ENCODE data around the gene STMND1.

The STMND1 gene

GRCh38 chr6:17115251-17116116 is 13.6 kb downstream of the STMND1 start:
- Histone ChIP-seq H3K36me3 (ENCODE audit: insufficient read depth, insufficient read length, low read length) (no peaks in the 10 kb centered on the region), H3K9me3 (ENCODE audit: insufficient read depth, low read length) (no peaks in the 10 kb centered on the region), H3K4me3 (ENCODE audit: insufficient read length, low read depth) (no peak overlapping the region), H3K4me1 (ENCODE audit: insufficient read depth, insufficient read length) (peaks cover 3% of the 10 kb centered on the region), H3K27me3 (ENCODE audit: insufficient read depth, insufficient read length) (no peaks in the 10 kb centered on the region), H3K9ac (ENCODE audit: insufficient read length, low read depth) (no peak overlapping the region)
- TF ChIP-seq ZNF274 (IDR thresholded peaks at IDR 0.05; ENCODE audit: low read depth, low read length) (no peak), YY1 (IDR thresholded peaks at IDR 0.05; ENCODE audit: insufficient read depth, insufficient read length) (no peak), SUZ12 (IDR thresholded peaks at IDR 0.05; ENCODE audit: extremely low read depth, insufficient read depth, insufficient read length) (no peak)
- no peak for DNase-seq (ENCODE audit: low read depth, low spot score)

DNA sequence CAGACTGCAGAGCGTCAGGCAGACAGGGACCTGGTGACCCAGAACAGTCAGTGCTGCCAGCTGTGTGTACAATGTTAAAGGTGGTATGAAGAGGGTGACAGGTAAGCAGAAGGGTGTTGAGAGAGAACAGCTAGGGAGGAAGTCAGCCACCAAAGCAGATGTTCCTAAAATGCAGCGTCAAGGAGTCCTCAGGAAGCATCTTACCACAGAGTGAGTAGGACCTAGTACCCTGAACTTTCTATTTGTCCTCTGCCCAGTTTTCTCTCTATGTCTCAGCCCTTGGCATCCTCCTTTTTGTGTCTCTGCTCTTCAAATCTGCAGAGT is 14.2 kb downstream of the STMND1 start:
- H3K36me3 ChIP-seq (ENCODE audit: insufficient read depth, insufficient read length, low read length): no peaks in the 10 kb centered on the region
- DNase-seq (ENCODE audit: low read depth, low spot score): no peak
- no peaks in the 10 kb centered on the region for H3K9me3 ChIP-seq (ENCODE audit: insufficient read depth, low read length)
- H3K9ac ChIP-seq (ENCODE audit: insufficient read length, low read depth): no peak overlapping the region
- TF ChIP-seq SUZ12 (IDR thresholded peaks at IDR 0.05; ENCODE audit: extremely low read depth, insufficient read depth, insufficient read length) (no peak), YY1 (IDR thresholded peaks at IDR 0.05; ENCODE audit: insufficient read depth, insufficient read length) (no peak), ZNF274 (IDR thresholded peaks at IDR 0.05; ENCODE audit: low read depth, low read length) (no peak)
- no peak overlapping the region for H3K4me3 ChIP-seq (ENCODE audit: insufficient read length, low read depth)
- H3K4me1 ChIP-seq (ENCODE audit: insufficient read depth, insufficient read length): peaks cover 3% of the 10 kb centered on the region
- H3K27me3 ChIP-seq (ENCODE audit: insufficient read depth, insufficient read length): no peaks in the 10 kb centered on the region

DNA sequence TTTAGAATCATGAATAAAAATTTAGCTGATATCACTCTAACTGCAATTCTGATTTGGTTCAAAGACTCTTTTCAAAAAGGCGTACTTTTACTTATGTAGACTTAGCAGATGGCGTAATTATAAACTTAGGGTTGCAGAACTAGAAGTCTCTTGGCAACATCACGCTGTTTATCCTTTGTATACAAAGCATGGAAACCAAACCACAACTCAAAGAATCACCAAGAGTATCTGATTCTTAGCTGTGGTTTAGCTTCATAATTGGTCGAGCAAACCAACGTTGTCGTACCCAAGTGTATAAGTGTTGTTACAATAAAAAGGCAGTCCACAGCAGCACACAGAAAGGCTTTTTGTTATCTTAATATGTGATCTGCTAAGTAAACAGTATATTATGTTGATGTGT is 18.2 kb downstream of the STMND1 start:
- Histone ChIP-seq H3K4me3 (ENCODE audit: insufficient read length, low read depth) (no peak overlapping the region), H3K36me3 (ENCODE audit: insufficient read depth, insufficient read length, low read length) (no peaks in the 10 kb centered on the region), H3K4me1 (ENCODE audit: insufficient read depth, insufficient read length) (peaks cover 3% of the 10 kb centered on the region), H3K27me3 (ENCODE audit: insufficient read depth, insufficient read length) (no peaks in the 10 kb centered on the region), H3K9ac (ENCODE audit: insufficient read length, low read depth) (no peak overlapping the region), H3K9me3 (ENCODE audit: insufficient read depth, low read length) (no peaks in the 10 kb centered on the region)
- DNase-seq (ENCODE audit: low read depth, low spot score): no peak
- TF ChIP-seq ZNF274 (IDR thresholded peaks at IDR 0.05; ENCODE audit: low read depth, low read length) (no peak), SUZ12 (IDR thresholded peaks at IDR 0.05; ENCODE audit: extremely low read depth, insufficient read depth, insufficient read length) (no peak), YY1 (IDR thresholded peaks at IDR 0.05; ENCODE audit: insufficient read depth, insufficient read length) (no peak)

- Histone ChIP-seq H3K27me3 (ENCODE audit: insufficient read depth, insufficient read length) (no peaks in the 10 kb centered on the region), H3K9ac (ENCODE audit: insufficient read length, low read depth) (no peak overlapping the region), H3K9me3 (ENCODE audit: insufficient read depth, low read length) (no peaks in the 10 kb centered on the region; the same call in 1 of the 2 replicates), H3K4me3 (ENCODE audit: insufficient read length, low read depth) (no peak overlapping the region), H3K4me1 (ENCODE audit: insufficient read depth, insufficient read length) (no peaks in the 10 kb centered on the region), H3K36me3 (ENCODE audit: insufficient read depth, insufficient read length, low read length) (no peaks in the 10 kb centered on the region)
- TF ChIP-seq ZNF274 (IDR thresholded peaks at IDR 0.05; ENCODE audit: low read depth, low read length): no peak
- no peak for DNase-seq (ENCODE audit: low read depth, low spot score)
Measured at GRCh38 chr6:17125407-17125806, 23.6 kb downstream of the STMND1 start.

DNA sequence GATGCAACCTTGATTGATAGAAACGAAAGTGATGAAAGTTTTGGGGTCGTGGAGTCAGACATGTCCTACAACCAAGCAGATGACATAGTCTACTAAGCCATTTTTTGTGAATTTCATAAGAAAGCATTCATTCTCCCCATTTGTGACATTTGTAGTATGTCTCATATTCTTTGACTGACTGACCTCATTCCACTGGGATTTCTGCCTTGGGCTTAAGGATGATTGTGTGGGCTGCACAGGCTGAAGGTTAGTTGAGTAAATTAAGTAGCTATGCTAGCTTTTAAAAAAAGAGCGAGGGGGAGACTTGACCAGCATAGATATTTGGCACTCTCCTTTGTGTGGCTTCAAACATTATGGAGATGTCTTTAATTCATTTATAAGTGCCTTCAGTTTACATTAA is 28.9 kb downstream of the STMND1 start:
- TF ChIP-seq YY1 (IDR thresholded peaks at IDR 0.05; ENCODE audit: insufficient read depth, insufficient read length) (no peak), ZNF274 (IDR thresholded peaks at IDR 0.05; ENCODE audit: low read depth, low read length) (no peak), SUZ12 (IDR thresholded peaks at IDR 0.05; ENCODE audit: extremely low read depth, insufficient read depth, insufficient read length) (no peak)
- no peak overlapping the region for H3K9ac ChIP-seq (ENCODE audit: insufficient read length, low read depth)
- H3K27me3 ChIP-seq (ENCODE audit: insufficient read depth, insufficient read length): no peaks in the 10 kb centered on the region
- no peak for DNase-seq (ENCODE audit: low read depth, low spot score)
- H3K4me3 ChIP-seq (ENCODE audit: insufficient read length, low read depth): no peak overlapping the region
- peaks cover 4% of the 10 kb centered on the region for H3K4me1 ChIP-seq (ENCODE audit: insufficient read depth, insufficient read length)
- no peaks in the 10 kb centered on the region for H3K36me3 ChIP-seq (ENCODE audit: insufficient read depth, insufficient read length, low read length)
- H3K9me3 ChIP-seq (ENCODE audit: insufficient read depth, low read length): no peaks in the 10 kb centered on the region; the same call in 1 of the 2 replicates

GRCh38 chr6:17132967-17133366 is 31.1 kb downstream of the STMND1 start:
- H3K9me3 ChIP-seq (ENCODE audit: insufficient read depth, low read length): peaks cover 7% of the 10 kb centered on the region
- no peaks in the 10 kb centered on the region for H3K36me3 ChIP-seq (ENCODE audit: insufficient read depth, insufficient read length, low read length)
- DNase-seq (ENCODE audit: low read depth, low spot score): no peak
- no peak overlapping the region for H3K9ac ChIP-seq (ENCODE audit: insufficient read length, low read depth)
- H3K4me3 ChIP-seq (ENCODE audit: insufficient read length, low read depth): no peak overlapping the region
- no peaks in the 10 kb centered on the region for H3K27me3 ChIP-seq (ENCODE audit: insufficient read depth, insufficient read length)
- no peak for TF ChIP-seq SUZ12 (IDR thresholded peaks at IDR 0.05; ENCODE audit: extremely low read depth, insufficient read depth, insufficient read length)
- TF ChIP-seq YY1 (IDR thresholded peaks at IDR 0.05; ENCODE audit: insufficient read depth, insufficient read length): no peak
- no peak for TF ChIP-seq ZNF274 (IDR thresholded peaks at IDR 0.05; ENCODE audit: low read depth, low read length)
- H3K4me1 ChIP-seq (ENCODE audit: insufficient read depth, insufficient read length): peaks cover 4% of the 10 kb centered on the region

- TF ChIP-seq YY1 (IDR thresholded peaks at IDR 0.05; ENCODE audit: insufficient read depth, insufficient read length): no peak
- no peak for TF ChIP-seq SUZ12 (IDR thresholded peaks at IDR 0.05; ENCODE audit: extremely low read depth, insufficient read depth, insufficient read length)
- TF ChIP-seq ZNF274 (IDR thresholded peaks at IDR 0.05; ENCODE audit: low read depth, low read length): no peak
- Histone ChIP-seq H3K36me3 (ENCODE audit: insufficient read depth, insufficient read length, low read length) (no peaks in the 10 kb centered on the region), H3K9me3 (ENCODE audit: insufficient read depth, low read length) (peaks cover 17% of the 10 kb centered on the region), H3K9ac (ENCODE audit: insufficient read length, low read depth) (no peak overlapping the region), H3K4me1 (ENCODE audit: insufficient read depth, insufficient read length) (no peaks in the 10 kb centered on the region), H3K4me3 (ENCODE audit: insufficient read length, low read depth) (no peak overlapping the region), H3K27me3 (ENCODE audit: insufficient read depth, insufficient read length) (no peaks in the 10 kb centered on the region)
- DNase-seq (ENCODE audit: low read depth, low spot score): no peak
Measured at GRCh38 chr6:17138033-17138432, 36.2 kb downstream of the STMND1 start.

Data from NT2/D1 (cell line).